GM19099 (cell line): Measurements from ENCODE around the gene RNASE7.

Source experiments
- POLR2A ChIP-seq: IDR thresholded peaks from 3 replicates; pipeline ENCODE4 v1.6.1; 2011; ENCODE audit warnings: low read depth; ENCODE audit not compliant: insufficient read length; ENCODE audit errors: extremely low read depth

Gene RNASE7

GRCh38 chr14:21034707-21035106 is 7.5 kb upstream of the RNASE7 start, which contains the start of gene RNASE13:
TSS of gene RNASE13 (minus strand) at chr14:21034807. CDS start at chr14:21034288, 519 bp downstream.
- TF ChIP-seq POLR2A = no peak

- no peak for TF ChIP-seq POLR2A
Observed at GRCh38 chr14:21036751-21037150, 5.4 kb upstream of the RNASE7 start.

GRCh38 chr14:21037156-21037555 is 5.0 kb upstream of the RNASE7 start:
- no peak for TF ChIP-seq POLR2A

- TF ChIP-seq POLR2A = no peak
Observed at GRCh38 chr14:21038441-21039422, 3.4 kb upstream of the RNASE7 start.

GRCh38 chr14:21039585-21040369 is 2.4 kb upstream of the RNASE7 start:
- no peak for TF ChIP-seq POLR2A

GRCh38 chr14:21040370-21040925 is 1.7 kb upstream of the RNASE7 start:
- no peak for TF ChIP-seq POLR2A

- TF ChIP-seq POLR2A = no peak
Observed at GRCh38 chr14:21042918-21043317, 756 bp downstream of the RNASE7 start.

- TF ChIP-seq POLR2A = no peak
Observed at GRCh38 chr14:21043387-21043973, 1.3 kb downstream of the RNASE7 start.

GRCh38 chr14:21043974-21044618 is 1.9 kb downstream of the RNASE7 start:
- TF ChIP-seq POLR2A = no peak

- no peak for TF ChIP-seq POLR2A
Observed at GRCh38 chr14:21047378-21047781, 5.2 kb downstream of the RNASE7 start.

- no peak for TF ChIP-seq POLR2A
Observed at GRCh38 chr14:21048638-21049037, 6.5 kb downstream of the RNASE7 start.

- TF ChIP-seq POLR2A = no peak
Observed at GRCh38 chr14:21049271-21049673, 7.1 kb downstream of the RNASE7 start.

- TF ChIP-seq POLR2A = no peak
Observed at GRCh38 chr14:21050597-21050996, 8.4 kb downstream of the RNASE7 start.

GRCh38 chr14:21053184-21054122 is 11.3 kb downstream of the RNASE7 start:
- no peak for TF ChIP-seq POLR2A
